ENCODE measurements around the gene ABR. TPM values are rescaled to one million over a fixed set of nuclear protein-coding genes. Genes with fewer than 3 reads are reported as not detected.

Gene ABR
- total and polyA plus RNA-seq, 2 of the 8 experiments (the other 6 are each of a cell fraction or from before 2014, with no cell fraction given) = 44.8 to 47.2 TPM

DNA sequence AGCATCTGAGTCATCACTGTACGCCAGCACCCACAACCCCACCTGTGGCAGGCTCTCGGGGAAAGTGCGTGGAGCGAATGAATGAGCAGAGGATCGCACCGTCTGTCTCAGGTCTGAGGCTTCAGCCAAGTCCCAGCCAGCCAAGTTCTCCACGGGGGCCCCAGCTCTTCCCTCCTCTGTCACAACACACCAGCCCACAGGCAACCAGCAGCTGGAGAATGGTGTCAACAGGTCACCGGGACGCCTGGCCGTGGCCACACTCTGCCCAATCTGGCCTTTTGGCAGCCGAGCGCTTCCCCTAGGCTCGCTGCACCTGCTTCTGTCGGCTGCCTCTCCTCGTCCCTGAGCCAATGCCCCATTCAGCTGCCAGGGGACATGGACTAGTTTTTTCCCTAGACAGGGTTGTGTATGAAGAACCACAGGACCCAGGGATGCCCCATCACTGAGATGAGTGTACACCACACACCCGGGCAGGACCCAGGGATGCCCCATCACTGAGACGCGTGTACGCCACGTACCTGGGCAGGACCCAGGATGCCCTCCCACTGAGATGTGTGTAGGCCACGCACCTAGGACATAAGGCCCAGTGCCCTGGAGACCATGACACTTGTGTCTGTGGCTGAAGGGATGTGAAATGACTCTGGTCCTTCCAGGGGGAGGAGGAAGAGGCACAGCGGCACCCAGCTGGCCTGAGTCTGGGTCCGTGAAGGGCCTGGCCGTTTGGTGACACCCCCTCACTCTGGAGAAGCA lies 52.8 kb downstream of the ABR start (continued):
- TF ChIP-seq, protein P1, sequence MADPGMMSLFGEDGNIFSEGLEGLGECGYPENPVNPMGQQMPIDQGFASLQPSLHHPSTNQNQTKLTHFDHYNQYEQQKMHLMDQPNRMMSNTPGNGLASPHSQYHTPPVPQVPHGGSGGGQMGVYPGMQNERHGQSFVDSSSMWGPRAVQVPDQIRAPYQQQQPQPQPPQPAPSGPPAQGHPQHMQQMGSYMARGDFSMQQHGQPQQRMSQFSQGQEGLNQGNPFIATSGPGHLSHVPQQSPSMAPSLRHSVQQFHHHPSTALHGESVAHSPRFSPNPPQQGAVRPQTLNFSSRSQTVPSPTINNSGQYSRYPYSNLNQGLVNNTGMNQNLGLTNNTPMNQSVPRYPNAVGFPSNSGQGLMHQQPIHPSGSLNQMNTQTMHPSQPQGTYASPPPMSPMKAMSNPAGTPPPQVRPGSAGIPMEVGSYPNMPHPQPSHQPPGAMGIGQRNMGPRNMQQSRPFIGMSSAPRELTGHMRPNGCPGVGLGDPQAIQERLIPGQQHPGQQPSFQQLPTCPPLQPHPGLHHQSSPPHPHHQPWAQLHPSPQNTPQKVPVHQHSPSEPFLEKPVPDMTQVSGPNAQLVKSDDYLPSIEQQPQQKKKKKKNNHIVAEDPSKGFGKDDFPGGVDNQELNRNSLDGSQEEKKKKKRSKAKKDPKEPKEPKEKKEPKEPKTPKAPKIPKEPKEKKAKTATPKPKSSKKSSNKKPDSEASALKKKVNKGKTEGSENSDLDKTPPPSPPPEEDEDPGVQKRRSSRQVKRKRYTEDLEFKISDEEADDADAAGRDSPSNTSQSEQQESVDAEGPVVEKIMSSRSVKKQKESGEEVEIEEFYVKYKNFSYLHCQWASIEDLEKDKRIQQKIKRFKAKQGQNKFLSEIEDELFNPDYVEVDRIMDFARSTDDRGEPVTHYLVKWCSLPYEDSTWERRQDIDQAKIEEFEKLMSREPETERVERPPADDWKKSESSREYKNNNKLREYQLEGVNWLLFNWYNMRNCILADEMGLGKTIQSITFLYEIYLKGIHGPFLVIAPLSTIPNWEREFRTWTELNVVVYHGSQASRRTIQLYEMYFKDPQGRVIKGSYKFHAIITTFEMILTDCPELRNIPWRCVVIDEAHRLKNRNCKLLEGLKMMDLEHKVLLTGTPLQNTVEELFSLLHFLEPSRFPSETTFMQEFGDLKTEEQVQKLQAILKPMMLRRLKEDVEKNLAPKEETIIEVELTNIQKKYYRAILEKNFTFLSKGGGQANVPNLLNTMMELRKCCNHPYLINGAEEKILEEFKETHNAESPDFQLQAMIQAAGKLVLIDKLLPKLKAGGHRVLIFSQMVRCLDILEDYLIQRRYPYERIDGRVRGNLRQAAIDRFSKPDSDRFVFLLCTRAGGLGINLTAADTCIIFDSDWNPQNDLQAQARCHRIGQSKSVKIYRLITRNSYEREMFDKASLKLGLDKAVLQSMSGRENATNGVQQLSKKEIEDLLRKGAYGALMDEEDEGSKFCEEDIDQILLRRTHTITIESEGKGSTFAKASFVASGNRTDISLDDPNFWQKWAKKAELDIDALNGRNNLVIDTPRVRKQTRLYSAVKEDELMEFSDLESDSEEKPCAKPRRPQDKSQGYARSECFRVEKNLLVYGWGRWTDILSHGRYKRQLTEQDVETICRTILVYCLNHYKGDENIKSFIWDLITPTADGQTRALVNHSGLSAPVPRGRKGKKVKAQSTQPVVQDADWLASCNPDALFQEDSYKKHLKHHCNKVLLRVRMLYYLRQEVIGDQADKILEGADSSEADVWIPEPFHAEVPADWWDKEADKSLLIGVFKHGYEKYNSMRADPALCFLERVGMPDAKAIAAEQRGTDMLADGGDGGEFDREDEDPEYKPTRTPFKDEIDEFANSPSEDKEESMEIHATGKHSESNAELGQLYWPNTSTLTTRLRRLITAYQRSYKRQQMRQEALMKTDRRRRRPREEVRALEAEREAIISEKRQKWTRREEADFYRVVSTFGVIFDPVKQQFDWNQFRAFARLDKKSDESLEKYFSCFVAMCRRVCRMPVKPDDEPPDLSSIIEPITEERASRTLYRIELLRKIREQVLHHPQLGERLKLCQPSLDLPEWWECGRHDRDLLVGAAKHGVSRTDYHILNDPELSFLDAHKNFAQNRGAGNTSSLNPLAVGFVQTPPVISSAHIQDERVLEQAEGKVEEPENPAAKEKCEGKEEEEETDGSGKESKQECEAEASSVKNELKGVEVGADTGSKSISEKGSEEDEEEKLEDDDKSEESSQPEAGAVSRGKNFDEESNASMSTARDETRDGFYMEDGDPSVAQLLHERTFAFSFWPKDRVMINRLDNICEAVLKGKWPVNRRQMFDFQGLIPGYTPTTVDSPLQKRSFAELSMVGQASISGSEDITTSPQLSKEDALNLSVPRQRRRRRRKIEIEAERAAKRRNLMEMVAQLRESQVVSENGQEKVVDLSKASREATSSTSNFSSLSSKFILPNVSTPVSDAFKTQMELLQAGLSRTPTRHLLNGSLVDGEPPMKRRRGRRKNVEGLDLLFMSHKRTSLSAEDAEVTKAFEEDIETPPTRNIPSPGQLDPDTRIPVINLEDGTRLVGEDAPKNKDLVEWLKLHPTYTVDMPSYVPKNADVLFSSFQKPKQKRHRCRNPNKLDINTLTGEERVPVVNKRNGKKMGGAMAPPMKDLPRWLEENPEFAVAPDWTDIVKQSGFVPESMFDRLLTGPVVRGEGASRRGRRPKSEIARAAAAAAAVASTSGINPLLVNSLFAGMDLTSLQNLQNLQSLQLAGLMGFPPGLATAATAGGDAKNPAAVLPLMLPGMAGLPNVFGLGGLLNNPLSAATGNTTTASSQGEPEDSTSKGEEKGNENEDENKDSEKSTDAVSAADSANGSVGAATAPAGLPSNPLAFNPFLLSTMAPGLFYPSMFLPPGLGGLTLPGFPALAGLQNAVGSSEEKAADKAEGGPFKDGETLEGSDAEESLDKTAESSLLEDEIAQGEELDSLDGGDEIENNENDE (IDR thresholded peaks at IDR 0.05; ENCODE audit: insufficient replicate concordance, low read length) = no peak
- TF ChIP-seq TAF1 (IDR thresholded peaks at IDR 0.05; ENCODE audit: low read depth, low read length) = no peak
- no peak for TF ChIP-seq PHF8 (conservative IDR thresholded peaks at IDR 0.05; ENCODE audit: low read depth, low read length)
- no peak for TF ChIP-seq CBX5 (IDR thresholded peaks at IDR 0.05; ENCODE audit: low read depth, low read length)
- TF ChIP-seq HDAC2 (IDR thresholded peaks at IDR 0.05; ENCODE audit: borderline replicate concordance in 1 of 2, low read depth in 2 of 2, low read length in 2 of 2) = no peak
- TF ChIP-seq JUND (IDR thresholded peaks at IDR 0.05; ENCODE audit: low read length) = no peak
- TF ChIP-seq RAD21 (IDR thresholded peaks at IDR 0.05 in 1 of 2, conservative IDR thresholded peaks at IDR 0.05 in 1 of 2; ENCODE audit: low read depth in 2 of 2, low read length in 2 of 2) = no peak
- TF ChIP-seq ASH2L (IDR thresholded peaks at IDR 0.05; ENCODE audit: low read length) = no peak
- TF ChIP-seq FOSL1 (IDR thresholded peaks at IDR 0.05; ENCODE audit: insufficient read depth, low read depth, low read length) = no peak
